ENCODE data around the gene M6PR. TPM values are rescaled to one million over a fixed set of nuclear protein-coding genes. Genes with fewer than 3 reads are reported as not detected.

Gene M6PR
- total and polyA plus RNA-seq, 10 donors = 75.2 to 217 (median 158) TPM

GRCh38 chr12:8993827-8994226, 44.4 kb upstream of the M6PR start:
- no peak for TF ChIP-seq CTCF (IDR thresholded peaks at IDR 0.05 in 8 of 11, conservative IDR thresholded peaks at IDR 0.05 in 3 of 11)
- no peak for TF ChIP-seq POLR2AphosphoS5 (IDR thresholded peaks at IDR 0.05)
- TF ChIP-seq POLR2A (IDR thresholded peaks at IDR 0.05) = no peak
- no peaks in the 10 kb centered on the region for H3K36me3 ChIP-seq
- no peak for DNase-seq
- H3K9me3 ChIP-seq = no peaks in the 10 kb centered on the region
- intact Hi-C loops (cut with DNase I; ENCODE audit: low total_unique reads) = no loop called here
- H3K27ac ChIP-seq = peak overlapping the region in 5 of 8 donors; percentile 8 to 78 (median 60)
- no peaks in the 10 kb centered on the region for H3K27me3 ChIP-seq (replicated peaks in 1 of 7)
- WGBS, 5 donors = 81 to 89% (median 84%) methylated on average over 3 of the region's 3 CpGs
- peak overlapping the region in 4 of 8 donors; percentile 18 to 61 (median 26) for H3K4me3 ChIP-seq
- peaks cover 0 to 66% (median 25%) of the 10 kb centered on the region in 6 donors for H3K4me1 ChIP-seq

GRCh38 chr12:8991371-8992345, 42.2 kb upstream of the M6PR start:
- peak overlapping the region in 6 of 8 donors; percentile 3 to 61 (median 20) for H3K4me3 ChIP-seq
- TF ChIP-seq CTCF (IDR thresholded peaks at IDR 0.05 in 8 of 11, conservative IDR thresholded peaks at IDR 0.05 in 3 of 11) = no peak
- TF ChIP-seq POLR2A (IDR thresholded peaks at IDR 0.05) = no peak
- no peak for TF ChIP-seq POLR2AphosphoS5 (IDR thresholded peaks at IDR 0.05)
- peaks cover 4 to 74% (median 42%) of the 10 kb centered on the region in 6 donors for H3K4me1 ChIP-seq
- DNase-seq = no peak
- H3K9me3 ChIP-seq = no peaks in the 10 kb centered on the region
- H3K36me3 ChIP-seq = no peaks in the 10 kb centered on the region
- H3K27ac ChIP-seq = peak overlapping the region in 7 of 8 donors; percentile 24 to 77 (median 60)
- intact Hi-C loops (cut with DNase I; ENCODE audit: low total_unique reads) = no loop called here
- WGBS, 5 donors = 42 to 54% (median 50%) methylated on average over 6 of the region's 6 CpGs
- no peaks in the 10 kb centered on the region for H3K27me3 ChIP-seq (replicated peaks in 1 of 7)

- H3K9me3 ChIP-seq = no peaks in the 10 kb centered on the region
- H3K36me3 ChIP-seq = no peaks in the 10 kb centered on the region
- WGBS, 5 donors = 19 to 34% (median 30%) methylated on average over 2 of the region's 2 CpGs
- H3K4me1 ChIP-seq = peaks cover 4 to 67% (median 39%) of the 10 kb centered on the region in 6 donors
- no peak for TF ChIP-seq POLR2A (IDR thresholded peaks at IDR 0.05)
- no peak for TF ChIP-seq CTCF (IDR thresholded peaks at IDR 0.05 in 8 of 11, conservative IDR thresholded peaks at IDR 0.05 in 3 of 11)
- TF ChIP-seq POLR2AphosphoS5 (IDR thresholded peaks at IDR 0.05) = no peak
- peak within 1 kb of the TSS in 4 of 8 donors; percentile 5 to 61 (median 26) for H3K4me3 ChIP-seq
- DNase-seq = no peak
- H3K27ac ChIP-seq = peak within 1 kb of the TSS; percentile 10 to 77 (median 48)
- intact Hi-C loops (cut with DNase I; ENCODE audit: low total_unique reads) = no loop called here
- H3K27me3 ChIP-seq (replicated peaks in 1 of 7) = no peaks in the 10 kb centered on the region
These were observed 40.0 kb upstream of the M6PR start, which contains the start of gene KLRG1 for GRCh38 chr12:8989413-8989812. KLRG1 (plus strand) TSS chr12:8989546; CDS start chr12:8989636, 90 bp downstream.

- no peaks in the 10 kb centered on the region for H3K36me3 ChIP-seq
- 36 to 60% (median 48%) methylated on average over 1 of the region's 1 CpG for WGBS, 5 donors
These were observed 38.2 kb upstream of the M6PR start for GRCh38 chr12:8987685-8988084.

More at GRCh38 chr12:8987685-8988084, 38.2 kb upstream of the M6PR start:
- DNase-seq = no peak
- H3K27me3 ChIP-seq (replicated peaks in 1 of 7) = no peaks in the 10 kb centered on the region
- H3K27ac ChIP-seq = peak overlapping the region in 7 of 8 donors; percentile 10 to 77 (median 60)
- intact Hi-C loops (cut with DNase I; ENCODE audit: low total_unique reads) = no loop called here
- no peaks in the 10 kb centered on the region for H3K9me3 ChIP-seq
- H3K4me3 ChIP-seq = no peak overlapping the region
- no peak for TF ChIP-seq CTCF (IDR thresholded peaks at IDR 0.05 in 8 of 11, conservative IDR thresholded peaks at IDR 0.05 in 3 of 11)
- peaks cover 4 to 66% (median 39%) of the 10 kb centered on the region in 6 donors for H3K4me1 ChIP-seq
